Mesothelial cell of epicardium (in vitro differentiated cells): ENCODE results near the gene KRTAP11-1. TPM values are rescaled to one million over a fixed set of nuclear protein-coding genes. Genes with fewer than 3 reads are reported as not detected.

Experiments
- DNase-seq, 2 experiments: peaks; one replicate each; pipeline ENCODE4 v3.0.0; 2021; ENCODE audit warnings: low spot score in 2 of 2; ENCODE audit not compliant: unreplicated experiment in 2 of 2
- H3K27ac Mint-ChIP-seq: 2 replicates; pipeline ENCODE4 v1.8.0; 2021; ENCODE audit warnings: mixed read lengths
- H3K27me3 Mint-ChIP-seq: 2 replicates; pipeline ENCODE4 v1.8.0; 2021; ENCODE audit warnings: low read depth, mixed read lengths
- H3K36me3 Mint-ChIP-seq: 2 replicates; pipeline ENCODE4 v1.8.0; 2021; ENCODE audit warnings: mixed read lengths
- H3K4me1 Mint-ChIP-seq: 2 replicates; pipeline ENCODE4 v1.8.0; 2021; ENCODE audit warnings: mixed read lengths
- H3K4me3 Mint-ChIP-seq: 2 replicates; pipeline ENCODE4 v1.8.0; 2021; ENCODE audit warnings: mild to moderate bottlenecking, moderate library complexity, mixed read lengths
- H3K9me3 Mint-ChIP-seq: 2 replicates; pipeline ENCODE4 v1.8.0; 2021; ENCODE audit warnings: mixed read lengths
- total RNA-seq: library from RNA; stranded (reverse); gene quantifications from 3 replicates; pipeline ENCODE4 v1.2.1, GENCODE V29; 2021
- TF ChIP-seq, protein P1 (sequence below): fragments of 200-600 bp; sonication (generic); IDR thresholded peaks from one replicate; pipeline ENCODE4 v1.5.0; 2021; ENCODE audit warnings: antibody characterized with exemption; ENCODE audit not compliant: unreplicated experiment

Gene KRTAP11-1
- total RNA-seq, 1 donor from 2014 or later, result not detected

DNA sequence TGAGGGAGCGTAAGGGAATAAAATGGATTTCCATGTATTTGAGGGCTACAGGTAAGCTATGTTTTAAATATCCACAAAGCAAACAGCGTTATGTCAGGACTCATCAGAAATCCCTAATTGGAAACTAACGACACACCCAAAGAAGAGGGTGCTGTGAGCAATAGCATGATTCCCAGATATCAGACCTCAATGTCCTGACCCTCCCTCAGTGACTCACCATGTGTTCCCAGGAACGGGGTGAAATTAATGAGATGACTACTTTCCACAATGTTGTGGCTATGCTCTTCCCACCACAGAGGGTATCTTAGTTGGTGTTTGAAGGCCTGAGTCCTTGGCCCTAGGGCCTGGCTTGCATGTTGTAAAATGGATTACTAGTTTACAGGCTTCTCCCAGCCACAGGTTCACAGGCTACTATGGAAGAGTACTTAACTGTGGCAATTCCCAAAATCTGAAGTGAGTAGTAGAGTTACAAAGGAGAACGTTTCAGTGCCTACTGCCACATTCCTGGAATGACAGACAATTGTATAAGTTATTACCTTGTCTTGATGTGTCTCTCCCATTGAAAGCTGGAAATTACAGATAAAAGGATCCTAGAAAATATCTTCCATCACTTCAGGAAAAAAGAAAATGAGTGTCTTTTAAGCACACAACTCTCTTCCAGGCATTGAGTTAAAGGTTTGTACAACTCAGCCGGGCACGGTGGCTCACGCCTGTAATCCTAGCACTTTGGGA, 1.7 kb upstream of the KRTAP11-1 start:
- no peak for DNase-seq
- Mint-ChIP-seq H3K9me3 (peaks cover 9% of the 10 kb centered on the region), H3K36me3 (no peaks in the 10 kb centered on the region), H3K27ac (no peak overlapping the region), H3K4me3 (no peak overlapping the region), H3K27me3 (peaks cover 12% of the 10 kb centered on the region), H3K4me1 (peaks cover 9% of the 10 kb centered on the region)
- TF ChIP-seq, protein P1, sequence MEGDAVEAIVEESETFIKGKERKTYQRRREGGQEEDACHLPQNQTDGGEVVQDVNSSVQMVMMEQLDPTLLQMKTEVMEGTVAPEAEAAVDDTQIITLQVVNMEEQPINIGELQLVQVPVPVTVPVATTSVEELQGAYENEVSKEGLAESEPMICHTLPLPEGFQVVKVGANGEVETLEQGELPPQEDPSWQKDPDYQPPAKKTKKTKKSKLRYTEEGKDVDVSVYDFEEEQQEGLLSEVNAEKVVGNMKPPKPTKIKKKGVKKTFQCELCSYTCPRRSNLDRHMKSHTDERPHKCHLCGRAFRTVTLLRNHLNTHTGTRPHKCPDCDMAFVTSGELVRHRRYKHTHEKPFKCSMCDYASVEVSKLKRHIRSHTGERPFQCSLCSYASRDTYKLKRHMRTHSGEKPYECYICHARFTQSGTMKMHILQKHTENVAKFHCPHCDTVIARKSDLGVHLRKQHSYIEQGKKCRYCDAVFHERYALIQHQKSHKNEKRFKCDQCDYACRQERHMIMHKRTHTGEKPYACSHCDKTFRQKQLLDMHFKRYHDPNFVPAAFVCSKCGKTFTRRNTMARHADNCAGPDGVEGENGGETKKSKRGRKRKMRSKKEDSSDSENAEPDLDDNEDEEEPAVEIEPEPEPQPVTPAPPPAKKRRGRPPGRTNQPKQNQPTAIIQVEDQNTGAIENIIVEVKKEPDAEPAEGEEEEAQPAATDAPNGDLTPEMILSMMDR, result no peak

DNA sequence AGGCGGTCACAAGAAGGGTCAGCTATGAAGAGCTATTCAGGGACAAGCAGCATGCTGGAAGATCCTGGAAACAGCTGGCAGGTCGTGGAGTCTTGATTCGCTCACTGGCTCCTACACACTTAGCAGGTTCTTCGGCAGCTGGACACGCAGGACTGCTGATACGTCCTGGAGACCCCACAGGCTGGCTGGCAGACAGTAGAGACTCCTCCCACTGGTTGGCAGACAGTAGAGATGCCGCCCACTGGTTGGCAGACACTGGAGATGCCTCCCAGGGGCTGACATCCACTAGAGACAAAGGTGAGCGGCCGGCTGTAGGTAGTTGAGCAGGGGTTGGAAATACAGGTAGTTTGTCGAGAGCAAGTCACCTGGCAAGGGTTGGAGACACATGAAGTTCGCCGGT, 466 bp downstream of the KRTAP11-1 start:
- no peaks in the 10 kb centered on the region for H3K9me3 Mint-ChIP-seq
- peaks cover 2% of the 10 kb centered on the region for H3K4me1 Mint-ChIP-seq
- TF ChIP-seq, protein P1, result no peak
- H3K36me3 Mint-ChIP-seq, result no peaks in the 10 kb centered on the region
- no peak overlapping the region for H3K4me3 Mint-ChIP-seq
- H3K27ac Mint-ChIP-seq, result no peak overlapping the region
- H3K27me3 Mint-ChIP-seq, result peaks cover 15% of the 10 kb centered on the region
- DNase-seq, result no peak

DNA sequence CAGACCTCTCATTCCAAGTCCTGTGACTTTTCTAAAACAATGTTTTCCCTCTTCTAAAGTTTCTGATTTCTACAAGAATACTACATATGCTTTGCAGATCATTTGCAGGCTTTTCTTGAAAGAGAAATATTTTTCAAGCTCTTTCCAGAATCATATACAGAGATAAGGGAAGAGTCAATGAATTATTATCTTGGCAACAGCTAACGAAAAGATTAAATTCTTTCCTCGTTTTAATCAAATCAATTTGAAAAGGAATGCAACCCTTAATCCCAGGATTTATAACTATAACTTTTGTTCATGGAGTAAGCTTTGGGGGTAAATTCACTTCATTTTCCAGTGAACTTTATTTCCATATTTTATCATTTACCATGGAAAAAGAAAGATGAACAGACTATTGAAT, 6.9 kb downstream of the KRTAP11-1 start:
- no peak for DNase-seq
- TF ChIP-seq, protein P1, result no peak

DNA sequence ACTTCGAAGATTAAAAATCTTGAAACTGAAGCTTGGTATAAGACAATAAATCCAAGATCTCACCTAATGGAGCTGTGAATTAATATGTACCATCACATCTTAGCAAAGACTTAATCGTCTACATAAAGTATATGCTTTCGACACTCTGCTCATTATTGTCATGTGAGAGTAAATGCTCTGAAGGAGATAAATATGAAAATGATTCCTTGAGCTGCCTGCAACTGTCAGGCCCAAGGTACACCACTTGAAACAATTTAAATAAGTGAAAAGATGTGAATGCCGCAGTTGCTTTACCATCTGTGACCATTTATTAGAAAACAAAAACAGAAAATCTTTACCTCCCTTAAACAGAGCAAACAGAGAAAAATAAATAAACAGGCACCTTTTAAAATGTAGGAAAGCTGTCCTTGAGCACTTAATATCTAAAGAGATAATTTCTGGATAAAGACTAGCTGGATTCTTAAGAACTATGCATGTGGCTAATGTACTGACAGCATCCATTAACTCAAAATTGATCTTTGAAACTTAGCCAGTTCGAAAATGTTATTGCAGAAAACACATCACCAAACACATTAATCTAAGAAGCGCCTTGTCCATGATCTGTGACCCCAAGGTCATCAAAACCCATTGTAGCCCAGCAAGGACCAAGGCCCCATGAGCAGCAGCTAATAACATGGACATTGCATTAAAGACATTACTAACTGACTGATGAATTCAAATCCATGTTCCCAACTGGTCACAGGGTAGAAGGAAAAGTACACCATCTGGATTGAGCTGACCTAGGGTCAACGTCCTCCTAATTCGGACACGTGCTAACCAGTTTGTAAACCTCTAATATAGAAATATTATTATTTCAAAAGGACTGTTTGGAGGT, 33.5 kb downstream of the KRTAP11-1 start:
- TF ChIP-seq, protein P1, result no peak
- DNase-seq, result no peak
- no peaks in the 10 kb centered on the region for H3K27me3 Mint-ChIP-seq

More for the DNA sequence above, 6.9 kb downstream of the KRTAP11-1 start:
- peaks cover 9% of the 10 kb centered on the region for H3K4me1 Mint-ChIP-seq
- H3K27me3 Mint-ChIP-seq, result peaks cover 3% of the 10 kb centered on the region
- H3K36me3 Mint-ChIP-seq, result no peaks in the 10 kb centered on the region
- H3K4me3 Mint-ChIP-seq, result no peak overlapping the region
- peak overlapping the region; percentile 41 for H3K27ac Mint-ChIP-seq
- H3K9me3 Mint-ChIP-seq, result no peaks in the 10 kb centered on the region

DNA sequence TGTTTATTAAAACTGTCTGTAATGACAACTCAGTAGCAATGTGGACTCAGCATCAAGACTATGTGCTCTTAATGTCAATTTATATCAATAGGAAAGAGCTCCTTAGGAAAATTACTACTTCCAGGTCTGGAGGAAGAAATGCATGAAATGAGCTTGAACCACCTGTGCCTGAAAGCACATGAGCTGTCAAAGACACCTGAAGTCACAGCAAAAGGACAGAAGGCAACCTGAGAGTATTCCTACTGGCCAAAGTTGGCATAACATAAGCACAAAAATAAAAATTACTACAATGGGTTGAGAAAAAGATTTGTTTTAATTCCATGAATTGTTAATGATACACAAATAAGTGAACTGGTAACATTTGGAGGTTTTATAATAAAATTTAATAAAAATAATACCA, 38.4 kb downstream of the KRTAP11-1 start:
- no peak overlapping the region for H3K27ac Mint-ChIP-seq
- peaks cover 3% of the 10 kb centered on the region for H3K9me3 Mint-ChIP-seq
- no peak for DNase-seq
- peaks cover 4% of the 10 kb centered on the region for H3K27me3 Mint-ChIP-seq
- no peaks in the 10 kb centered on the region for H3K36me3 Mint-ChIP-seq
- TF ChIP-seq, protein P1, result peak; percentile 57
- H3K4me3 Mint-ChIP-seq, result no peak overlapping the region
- peaks cover 8% of the 10 kb centered on the region for H3K4me1 Mint-ChIP-seq

More for the DNA sequence above, 33.5 kb downstream of the KRTAP11-1 start:
- Mint-ChIP-seq H3K27ac (no peak overlapping the region), H3K4me3 (no peak overlapping the region), H3K36me3 (no peaks in the 10 kb centered on the region), H3K4me1 (peaks cover 10% of the 10 kb centered on the region), H3K9me3 (peaks cover 10% of the 10 kb centered on the region)
